Eye (tissue), 1 donor: ENCODE results near the gene STT3B.
"Not testable (repeated sequence)": the region's sequence is repeated elsewhere in the genome, so short reads cannot be mapped to it uniquely, and the experiment has no call there.

Experiments
- DNase-seq: peaks from one replicate; pipeline ENCODE4 v3.0.0-alpha.2; 2015

The STT3B gene

GRCh38 chr3:31532587-31533168 is at the start of gene STT3B:
TSS of gene STT3B (plus strand) at chr3:31532925. CDS start at chr3:31532999, 74 bp downstream.
- peak; percentile 95 for DNase-seq

- no peak for DNase-seq
Measured at GRCh38 chr3:31483776-31484175, 48.9 kb upstream of the STT3B start.

DNA sequence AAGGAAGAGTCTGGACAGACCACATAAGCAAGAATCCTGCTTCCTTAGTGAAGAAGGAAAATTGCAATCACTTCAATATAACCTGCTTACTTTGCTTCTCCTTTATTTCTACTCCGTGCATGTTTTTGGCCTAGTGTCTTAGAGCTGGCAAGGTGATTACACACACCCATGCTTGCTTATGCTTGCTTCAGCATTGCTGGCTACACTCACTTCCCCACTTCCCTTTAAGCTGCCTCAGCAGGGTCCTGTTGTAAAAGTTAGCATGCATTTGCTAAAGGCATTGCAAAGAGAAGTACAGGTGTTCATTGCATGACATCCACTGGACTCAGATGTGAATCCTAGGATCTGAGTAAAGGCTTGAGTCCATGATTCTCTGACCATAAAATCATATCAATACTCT is 47.5 kb upstream of the STT3B start:
- no peak for DNase-seq

DNA sequence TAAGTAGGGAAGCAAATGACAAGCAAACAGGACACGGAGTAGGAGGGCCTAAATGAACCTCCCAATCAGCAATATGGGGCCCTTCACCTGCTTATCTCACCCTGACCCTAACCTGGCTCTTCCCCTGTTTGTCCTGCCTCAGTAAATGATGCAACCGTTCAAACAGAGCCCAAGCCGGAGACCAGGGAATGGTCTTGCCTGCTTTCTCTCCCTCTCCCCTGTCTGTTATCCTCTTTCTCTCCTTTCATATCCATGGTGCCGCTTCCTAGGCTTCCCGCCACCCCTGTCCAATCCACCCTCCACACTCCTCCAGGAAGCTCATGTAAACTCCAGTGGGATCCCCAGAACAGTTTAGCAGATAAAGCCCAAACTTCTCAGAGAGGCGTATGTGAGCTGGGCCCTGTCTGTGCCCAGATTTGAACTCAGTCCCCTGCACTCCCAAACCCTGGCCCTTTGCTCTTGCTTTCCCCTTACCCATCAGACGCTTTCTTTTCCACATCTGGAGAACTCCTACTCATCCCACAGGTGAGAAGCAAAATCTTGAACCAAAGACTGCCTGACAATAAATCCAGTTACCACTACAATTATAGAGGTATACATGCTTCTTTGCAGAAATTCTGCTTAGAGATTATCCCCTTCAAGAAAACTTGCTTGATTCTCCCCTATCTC is 45.7 kb upstream of the STT3B start:
- no peak for DNase-seq

GRCh38 chr3:31488475-31489017 is 44.2 kb upstream of the STT3B start:
- DNase-seq = no peak

DNA sequence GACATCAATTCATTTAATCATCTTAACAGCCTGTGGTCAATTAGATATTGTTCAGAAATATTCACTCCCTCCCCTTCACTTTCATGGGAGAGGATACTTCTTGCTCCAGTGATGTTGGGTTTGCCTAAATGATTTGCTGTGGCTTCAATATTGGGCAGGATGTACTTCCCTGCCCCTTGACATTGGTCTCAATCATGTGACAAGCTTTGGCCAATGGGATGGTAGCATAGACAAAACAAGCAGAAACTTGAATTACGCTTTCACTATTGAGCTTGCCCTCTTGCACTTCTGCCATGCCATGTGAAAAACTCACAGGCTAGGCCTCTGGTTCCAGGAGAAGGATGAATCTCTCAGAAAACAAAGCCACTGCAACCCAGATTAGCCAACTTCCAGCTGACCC is 42.2 kb upstream of the STT3B start:
- no peak for DNase-seq

DNA sequence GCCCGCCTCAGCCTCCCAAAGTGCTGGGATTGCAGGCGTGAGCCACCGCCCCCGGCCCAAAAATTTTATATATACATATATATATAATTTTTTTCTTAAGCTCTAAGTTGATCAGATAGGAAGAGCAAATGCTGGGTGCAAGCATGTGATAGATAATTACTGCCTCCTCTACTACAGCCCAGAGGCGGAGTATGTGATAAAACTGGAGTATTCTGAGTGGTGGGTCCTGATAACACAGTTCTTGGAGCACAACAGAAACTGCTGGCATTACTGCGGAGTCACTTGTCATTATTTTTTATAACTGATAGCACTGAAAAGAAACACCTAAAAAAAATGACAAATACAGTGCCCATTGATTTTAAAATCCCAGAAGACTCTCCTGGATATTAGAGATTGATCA is 41.1 kb upstream of the STT3B start:
- no peak for DNase-seq

DNA sequence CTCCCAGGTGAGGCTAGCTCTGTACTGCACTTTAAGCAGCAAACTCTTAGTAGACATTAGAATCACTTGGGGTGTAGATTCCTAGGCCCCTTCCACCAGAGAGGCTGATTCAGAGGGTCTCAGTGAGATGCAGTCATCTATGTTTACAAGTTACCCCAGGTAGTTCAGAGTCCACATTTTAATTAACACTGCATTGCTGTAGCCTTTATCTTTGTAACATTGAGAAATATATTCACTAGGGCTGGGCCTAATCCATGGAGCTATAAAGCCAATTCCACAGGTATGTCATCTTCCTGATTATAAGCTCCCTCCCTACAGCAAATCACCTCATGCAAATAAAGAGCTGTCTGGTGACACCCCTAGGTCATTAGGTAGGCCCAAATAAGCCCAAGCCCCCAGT is 39.6 kb upstream of the STT3B start:
- DNase-seq = no peak

DNA sequence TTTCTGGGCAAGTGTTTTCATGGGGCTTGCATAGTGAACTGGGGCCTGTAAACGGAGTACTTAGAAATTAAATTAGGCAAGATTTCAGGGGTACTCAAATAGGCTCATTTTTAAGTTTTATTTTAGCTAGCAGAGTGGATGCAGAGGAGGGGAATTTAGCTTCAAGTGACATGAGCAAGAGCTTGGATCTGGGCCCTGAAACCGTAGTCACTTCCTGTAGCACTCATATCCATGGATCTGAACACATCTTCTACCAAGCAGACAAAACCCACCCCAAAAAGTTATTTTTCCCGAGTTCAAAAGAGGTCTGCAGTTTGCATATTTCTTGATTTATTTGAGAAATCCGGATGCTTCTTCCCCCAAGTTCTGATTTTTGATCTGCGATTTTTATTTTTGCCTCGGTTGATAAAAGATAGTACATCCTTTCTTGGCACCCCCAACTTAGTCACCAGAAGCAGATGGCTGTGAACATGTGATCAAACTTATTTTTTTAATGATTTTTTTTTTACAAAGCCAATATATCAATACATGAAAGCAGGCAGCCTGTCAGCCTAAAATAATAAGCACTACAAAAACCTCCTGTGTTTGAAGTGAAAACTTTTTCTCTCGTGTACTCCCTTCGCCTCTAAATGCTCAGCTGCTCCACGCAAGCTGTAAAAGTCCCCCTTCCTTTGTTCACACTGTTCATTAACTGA is 36.6 kb upstream of the STT3B start:
- DNase-seq = no peak

DNA sequence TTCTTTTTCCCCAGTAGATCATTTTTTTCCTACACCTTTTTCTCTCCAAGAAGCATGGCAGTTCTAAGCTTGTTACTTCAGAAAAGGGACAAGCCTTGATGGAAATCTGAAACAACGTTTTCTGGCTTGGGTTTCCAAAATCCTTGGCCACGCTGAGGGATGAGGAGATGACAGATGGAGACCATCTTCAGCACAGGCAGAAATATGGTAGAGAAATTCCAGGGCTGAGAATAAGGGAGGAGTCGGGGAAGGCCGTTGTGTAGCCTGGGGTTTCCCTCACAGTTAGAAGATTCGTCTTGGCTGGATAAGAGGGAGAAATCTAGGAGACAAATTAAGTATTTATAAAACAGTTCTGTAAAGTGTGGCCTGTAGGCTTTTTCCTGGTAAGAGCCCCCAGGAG is 33.9 kb upstream of the STT3B start:
- DNase-seq = no peak

DNA sequence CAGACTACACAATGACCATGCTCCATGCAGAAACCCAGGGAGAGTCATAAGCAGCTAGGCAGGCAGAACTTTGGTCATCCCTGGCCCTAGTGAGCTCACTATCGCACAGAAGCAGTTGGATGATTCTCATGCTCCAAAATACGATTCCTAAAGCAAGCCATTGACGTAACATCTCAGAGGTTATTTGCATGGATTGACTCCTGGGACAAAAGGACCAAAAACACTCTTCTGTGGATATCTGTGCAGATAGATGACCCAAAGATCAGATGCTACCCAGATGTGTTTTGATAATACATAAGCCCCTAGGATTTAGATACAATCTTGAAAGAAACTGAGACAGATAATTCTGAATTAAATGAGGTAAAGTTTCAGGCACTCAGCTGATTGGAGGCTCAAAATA is 33.4 kb upstream of the STT3B start:
- DNase-seq = no peak

GRCh38 chr3:31502803-31503221 is 29.9 kb upstream of the STT3B start:
- no peak for DNase-seq

- no peak for DNase-seq
Measured at GRCh38 chr3:31503456-31503855, 29.3 kb upstream of the STT3B start.

- DNase-seq = no peak
Measured at GRCh38 chr3:31504230-31504629, 28.5 kb upstream of the STT3B start.

DNA sequence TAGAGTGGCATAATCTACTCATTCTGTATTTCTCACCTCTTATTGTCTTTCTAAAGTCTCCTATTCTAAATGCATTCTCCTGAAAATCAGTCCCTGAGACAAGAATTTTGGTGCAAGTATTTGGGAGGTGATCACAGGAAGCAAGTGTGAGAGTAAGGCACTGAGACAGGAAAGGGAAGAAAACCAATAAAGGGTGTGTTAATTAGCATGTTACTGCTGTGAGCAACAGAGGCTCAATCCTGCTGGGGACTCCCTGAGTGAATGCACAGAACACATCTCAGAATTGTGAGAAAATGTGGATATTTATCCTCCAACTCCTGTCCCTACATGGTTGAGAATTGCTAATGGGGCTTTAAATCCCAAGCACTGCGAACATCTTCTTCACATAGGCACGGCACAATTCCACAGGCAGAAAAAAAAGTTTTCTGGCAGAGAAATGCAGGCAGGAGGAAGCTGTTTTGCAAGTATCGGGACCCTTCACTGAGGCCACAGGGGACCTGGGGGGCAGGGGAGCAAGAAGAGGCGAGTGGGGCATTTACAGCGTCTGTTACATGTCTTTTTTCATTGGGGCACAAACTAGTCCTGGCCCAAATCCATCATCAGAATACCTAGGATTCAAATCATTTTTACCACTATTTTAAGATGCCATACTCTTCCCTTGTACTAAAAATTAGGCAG is 27.2 kb upstream of the STT3B start:
- DNase-seq = no peak

DNA sequence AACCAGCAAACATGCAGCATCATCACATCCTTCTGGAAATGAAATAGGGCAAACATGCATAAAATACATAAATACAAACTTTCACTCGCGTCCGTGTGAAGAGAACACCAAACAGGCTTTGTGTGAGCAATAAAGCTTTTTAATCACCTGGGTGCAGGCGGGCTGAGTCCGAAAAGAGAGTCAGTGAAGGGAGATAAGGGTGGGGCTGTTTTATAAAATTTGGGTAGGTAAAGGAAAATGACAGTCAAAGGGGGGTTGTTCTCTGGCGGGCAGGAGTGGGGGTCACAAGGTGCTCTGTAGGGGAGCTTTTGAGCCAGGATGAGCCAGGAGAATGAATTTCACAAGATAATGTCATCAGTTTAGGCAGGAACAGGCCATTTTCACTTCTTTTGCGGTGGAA is 26.2 kb upstream of the STT3B start:
- not testable (repeated sequence) for DNase-seq

DNA sequence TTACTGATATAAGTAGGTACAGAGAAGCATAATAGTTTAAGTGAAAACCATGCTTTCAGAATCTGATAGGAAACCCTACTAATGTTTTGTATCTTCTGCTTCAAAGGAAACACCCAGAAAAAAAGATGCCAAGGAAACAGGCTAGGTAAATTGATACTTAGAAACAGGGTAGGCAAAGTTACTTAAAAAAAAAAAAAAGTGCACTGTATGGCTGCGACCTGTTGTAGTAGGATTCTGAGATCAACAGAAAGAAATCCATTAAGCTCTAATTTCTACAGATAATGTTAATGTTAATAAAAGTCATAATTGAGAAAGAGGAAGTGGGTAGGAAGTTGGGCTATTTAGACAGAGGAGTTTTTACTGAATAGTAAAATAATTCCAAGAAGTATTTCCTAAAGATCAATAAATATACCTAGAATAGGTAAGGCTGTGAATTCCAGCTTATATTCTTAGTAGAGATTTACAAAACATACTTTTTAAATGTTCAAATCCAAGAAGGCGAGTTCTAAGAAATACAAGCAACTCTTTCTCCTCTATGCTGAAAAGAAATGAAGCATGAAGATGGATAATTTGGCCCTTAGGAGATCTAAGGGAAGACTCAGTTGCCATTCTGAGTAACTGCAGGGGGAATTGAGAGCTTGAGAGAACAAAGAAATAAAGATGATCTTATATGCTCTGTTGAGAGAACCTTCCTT is 24.1 kb upstream of the STT3B start:
- no peak for DNase-seq

GRCh38 chr3:31509147-31509728 is 23.5 kb upstream of the STT3B start:
- DNase-seq = no peak

GRCh38 chr3:31514570-31514969 is 18.2 kb upstream of the STT3B start:
- DNase-seq = no peak

DNA sequence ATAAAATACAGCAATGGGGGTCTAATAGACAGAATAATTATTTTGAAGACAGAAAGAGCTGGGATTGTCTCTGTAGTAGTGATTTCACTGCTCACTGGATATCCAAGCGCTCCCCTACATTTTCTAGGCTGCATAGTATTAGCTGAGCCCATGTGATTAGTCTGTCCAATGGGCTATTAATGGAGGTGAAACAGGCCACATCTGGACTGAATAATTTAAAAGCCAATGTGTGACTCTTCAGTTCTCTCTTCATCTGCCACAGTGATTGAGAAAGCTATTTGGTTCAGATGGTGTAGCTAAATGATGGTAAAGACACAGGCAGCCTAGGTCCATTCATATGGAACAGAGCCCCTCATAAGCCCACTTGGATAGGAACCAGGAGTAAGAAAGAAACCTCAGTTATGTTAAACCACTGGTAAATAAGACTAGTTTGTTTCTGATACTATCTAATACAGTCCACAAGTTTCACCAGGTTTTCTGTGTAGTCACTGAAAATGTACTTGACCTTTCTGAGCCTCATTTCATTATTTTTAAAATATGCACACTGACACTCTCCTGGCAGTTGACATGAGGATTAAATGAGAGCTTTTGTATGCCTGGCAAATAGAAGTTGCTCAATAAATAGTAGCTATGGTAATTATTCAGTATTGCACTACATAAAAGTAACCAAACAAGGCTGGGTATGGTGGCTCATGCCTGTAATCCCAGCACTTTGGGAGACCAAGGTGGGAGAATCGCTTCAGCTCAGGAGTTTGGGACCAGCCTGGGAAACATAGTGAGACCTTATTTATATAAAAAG is 17.0 kb upstream of the STT3B start:
- no peak for DNase-seq

DNA sequence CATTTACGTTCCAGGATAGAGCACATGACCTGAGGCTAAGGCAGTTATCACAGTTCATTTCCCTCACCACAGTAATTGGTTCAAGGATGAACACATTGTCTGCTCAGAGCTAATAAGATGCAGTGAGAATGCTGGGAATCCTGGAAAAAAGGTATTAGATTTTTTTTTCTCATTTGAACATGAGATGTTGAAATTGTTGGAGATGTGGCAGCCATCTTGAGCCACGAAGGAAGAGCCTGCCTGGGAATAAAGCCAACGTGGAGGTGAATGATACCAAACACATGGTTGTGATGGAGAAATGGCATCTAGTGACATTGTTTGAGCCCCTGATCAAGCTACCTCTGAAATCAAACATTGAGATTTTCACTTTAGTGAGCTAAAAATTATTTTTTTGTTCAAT is 16.0 kb upstream of the STT3B start:
- no peak for DNase-seq

DNA sequence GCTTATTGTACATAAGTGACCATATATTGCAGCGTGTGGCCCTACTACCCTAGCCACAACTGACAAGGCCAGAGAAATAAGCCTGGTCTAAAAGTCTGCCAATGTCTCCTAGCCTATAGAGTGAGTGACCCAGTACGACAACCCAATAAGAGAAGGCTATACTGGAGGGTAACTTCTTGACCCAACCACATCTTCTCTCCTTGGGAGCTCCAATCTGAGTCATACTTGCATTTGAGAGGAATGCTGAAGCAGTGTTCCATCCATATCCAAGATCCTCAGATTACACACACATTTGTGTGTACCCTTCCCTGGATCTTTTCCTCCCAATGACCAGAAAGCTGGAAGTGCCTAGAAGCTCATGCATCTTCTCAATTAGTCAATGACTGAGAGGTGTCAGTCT is 11.3 kb upstream of the STT3B start:
- no peak for DNase-seq
